MCF 10A (cell line): ENCODE measurements around the gene NATD1. TPM values are rescaled to one million over a fixed set of nuclear protein-coding genes. Genes with fewer than 3 reads are reported as not detected.

Source experiments
- BruUV-seq: library from RNA; stranded (reverse); fragments of 400-500 nt; replicated peaks from 2 replicates; lab custom pipeline; 2021; lab: Mats Ljungman, UMichigan
- CTCF ChIA-PET: fragments of 300-600 bp; sonication (Branson Sonifier 250); formaldehyde crosslinking; extraction: SDS; loops from one replicate; lab custom pipeline; 2021; ENCODE audit warnings: antibody characterized with exemption, inconsistent platforms; lab: Yijun Ruan, JAX
- POLR2A ChIA-PET: fragments of 300-600, 350-650 bp; sonication (Branson Sonifier 250); formaldehyde crosslinking; extraction: SDS; loops from one replicate; lab custom pipeline; 2020; ENCODE audit warnings: antibody characterized with exemption, inconsistent platforms; lab: Yijun Ruan, JAX
- DNase-seq: peaks from one replicate; pipeline ENCODE4 v3.0.0-alpha.2; 2018; ENCODE audit not compliant: unreplicated experiment
- H3K27ac Mint-ChIP-seq: one replicate; pipeline ENCODE4 v1.8.0; 2022; ENCODE audit warnings: mild to moderate bottlenecking, low read depth, mixed read lengths; ENCODE audit not compliant: unreplicated experiment
- H3K27me3 Mint-ChIP-seq: one replicate; pipeline ENCODE4 v1.8.0; 2022; ENCODE audit warnings: mixed read lengths; ENCODE audit not compliant: insufficient read depth, unreplicated experiment
- H3K36me3 Mint-ChIP-seq: one replicate; pipeline ENCODE4 v1.8.0; 2022; ENCODE audit warnings: mild to moderate bottlenecking, moderate library complexity, mixed read lengths; ENCODE audit not compliant: insufficient read depth, unreplicated experiment
- H3K4me1 Mint-ChIP-seq: one replicate; pipeline ENCODE4 v1.8.0; 2022; ENCODE audit warnings: mixed read lengths; ENCODE audit not compliant: insufficient read depth, unreplicated experiment
- H3K4me3 Mint-ChIP-seq: one replicate; pipeline ENCODE4 v1.8.0; 2022; ENCODE audit warnings: mild to moderate bottlenecking, moderate library complexity, mixed read lengths; ENCODE audit not compliant: unreplicated experiment
- H3K9me3 Mint-ChIP-seq: one replicate; pipeline ENCODE4 v1.8.0; 2022; ENCODE audit warnings: mixed read lengths; ENCODE audit not compliant: unreplicated experiment
- intact Hi-C: fragments of 100-400 bp; cut with micrococcal nuclease; formaldehyde crosslinking; loops from 2 replicates; pipeline ENCODE4 v1.14.1; 2022
- total RNA-seq: library from RNA; stranded (reverse); gene quantifications from 2 replicates; pipeline ENCODE4 v1.2.3, GENCODE V29; 2022
- TF ChIP-seq, protein P1 (sequence below): fragments of 200-600 bp; IDR thresholded peaks from one replicate; pipeline ENCODE4 v1.8.0; 2022; ENCODE audit warnings: antibody characterized with exemption, mild to moderate bottlenecking; ENCODE audit not compliant: unreplicated experiment

NATD1 gene
- total RNA-seq, 1 experiment from 2014 or later: 2.3 TPM

DNA sequence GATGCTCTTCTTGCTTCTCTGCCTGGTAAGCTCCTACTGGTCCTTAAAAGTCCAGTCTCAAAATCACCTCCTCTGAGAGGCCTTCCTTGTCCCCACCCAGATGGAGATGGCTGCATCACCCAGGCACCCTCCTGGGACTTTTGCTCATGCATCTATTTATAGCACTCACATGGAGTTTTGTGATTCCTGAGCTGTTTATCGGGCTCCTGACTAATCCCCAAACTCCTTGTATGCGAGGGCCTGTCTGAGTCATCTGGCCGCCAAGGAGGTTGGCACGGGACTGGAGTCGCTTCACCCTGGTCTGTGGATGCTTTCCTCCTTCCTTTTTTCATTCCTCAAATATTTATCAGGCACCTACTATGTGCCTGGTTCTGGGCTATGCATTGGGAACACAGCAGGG is 29.0 kb upstream of the NATD1 start:
- ChIA-PET POLR2A (interaction anchor here (0.7 to 1.2 kb wide), 5 partner anchors 19 to 264 kb away, joined by 3 to 7 read pairs (median 5); partner anchors contain the start of gene USP22), CTCF (interaction anchor here (0.7 to 2.8 kb wide), 2 partner anchors 230 to 238 kb away, joined by 5 to 22 read pairs; no protein-coding TSS in a partner anchor)
- H3K4me3 Mint-ChIP-seq: peak overlapping the region; percentile 63
- peak; percentile 95 for DNase-seq
- TF ChIP-seq, protein P1, sequence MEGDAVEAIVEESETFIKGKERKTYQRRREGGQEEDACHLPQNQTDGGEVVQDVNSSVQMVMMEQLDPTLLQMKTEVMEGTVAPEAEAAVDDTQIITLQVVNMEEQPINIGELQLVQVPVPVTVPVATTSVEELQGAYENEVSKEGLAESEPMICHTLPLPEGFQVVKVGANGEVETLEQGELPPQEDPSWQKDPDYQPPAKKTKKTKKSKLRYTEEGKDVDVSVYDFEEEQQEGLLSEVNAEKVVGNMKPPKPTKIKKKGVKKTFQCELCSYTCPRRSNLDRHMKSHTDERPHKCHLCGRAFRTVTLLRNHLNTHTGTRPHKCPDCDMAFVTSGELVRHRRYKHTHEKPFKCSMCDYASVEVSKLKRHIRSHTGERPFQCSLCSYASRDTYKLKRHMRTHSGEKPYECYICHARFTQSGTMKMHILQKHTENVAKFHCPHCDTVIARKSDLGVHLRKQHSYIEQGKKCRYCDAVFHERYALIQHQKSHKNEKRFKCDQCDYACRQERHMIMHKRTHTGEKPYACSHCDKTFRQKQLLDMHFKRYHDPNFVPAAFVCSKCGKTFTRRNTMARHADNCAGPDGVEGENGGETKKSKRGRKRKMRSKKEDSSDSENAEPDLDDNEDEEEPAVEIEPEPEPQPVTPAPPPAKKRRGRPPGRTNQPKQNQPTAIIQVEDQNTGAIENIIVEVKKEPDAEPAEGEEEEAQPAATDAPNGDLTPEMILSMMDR: no peak
- no peaks in the 10 kb centered on the region for H3K27me3 Mint-ChIP-seq
- H3K27ac Mint-ChIP-seq: no peak overlapping the region
- intact Hi-C loops: loop anchor here (2.0 kb wide), 1 partner anchor 163 kb away; no protein-coding TSS in a partner anchor
- H3K36me3 Mint-ChIP-seq: no peaks in the 10 kb centered on the region
- H3K4me1 Mint-ChIP-seq: peaks cover 39% of the 10 kb centered on the region
- H3K9me3 Mint-ChIP-seq: no peaks in the 10 kb centered on the region
- BruUV-seq: no TSS peak

- CTCF ChIA-PET: interaction anchor here (0.6 to 5.8 kb wide), 19 partner anchors 9 to 233 kb away, joined by 3 to 52 read pairs (median 5); no protein-coding TSS in a partner anchor
- intact Hi-C loops: loop anchor here (1.0 to 2.0 kb wide), 3 partner anchors 151 to 231 kb away; no protein-coding TSS in a partner anchor
- H3K9me3 Mint-ChIP-seq: no peaks in the 10 kb centered on the region
- H3K27ac Mint-ChIP-seq: peak overlapping the region; percentile 78
- no TSS peak for BruUV-seq
- H3K4me1 Mint-ChIP-seq: peaks cover 33% of the 10 kb centered on the region
- no peaks in the 10 kb centered on the region for H3K27me3 Mint-ChIP-seq
- DNase-seq: peak; percentile 86
- POLR2A ChIA-PET: interaction anchor here (0.5 to 1.6 kb wide), 2 partner anchors 7 to 170 kb away, joined by 3 to 5 read pairs; no protein-coding TSS in a partner anchor
- H3K36me3 Mint-ChIP-seq: no peaks in the 10 kb centered on the region
- H3K4me3 Mint-ChIP-seq: no peak overlapping the region
- TF ChIP-seq, protein P1: peak; percentile 94
Measured at GRCh38 chr17:21280081-21280518, 26.9 kb upstream of the NATD1 start.

GRCh38 chr17:21279582-21279981 is 26.4 kb upstream of the NATD1 start:
- Mint-ChIP-seq H3K27me3 (no peaks in the 10 kb centered on the region), H3K9me3 (no peaks in the 10 kb centered on the region), H3K4me1 (peaks cover 33% of the 10 kb centered on the region), H3K4me3 (no peak overlapping the region), H3K27ac (peak overlapping the region; percentile 78), H3K36me3 (no peaks in the 10 kb centered on the region)
- ChIA-PET CTCF (interaction anchor here (0.6 to 5.8 kb wide), 30 partner anchors 9 to 240 kb away, joined by 3 to 52 read pairs (median 4); partner anchors contain the start of gene DHRS7B), POLR2A (interaction anchor here (0.5 to 1.6 kb wide), 3 partner anchors 8 to 170 kb away, joined by 3 to 5 read pairs (median 3); no protein-coding TSS in a partner anchor)
- no peak for DNase-seq
- intact Hi-C loops: no loop called here
- no TSS peak for BruUV-seq
- TF ChIP-seq, protein P1: no peak

DNA sequence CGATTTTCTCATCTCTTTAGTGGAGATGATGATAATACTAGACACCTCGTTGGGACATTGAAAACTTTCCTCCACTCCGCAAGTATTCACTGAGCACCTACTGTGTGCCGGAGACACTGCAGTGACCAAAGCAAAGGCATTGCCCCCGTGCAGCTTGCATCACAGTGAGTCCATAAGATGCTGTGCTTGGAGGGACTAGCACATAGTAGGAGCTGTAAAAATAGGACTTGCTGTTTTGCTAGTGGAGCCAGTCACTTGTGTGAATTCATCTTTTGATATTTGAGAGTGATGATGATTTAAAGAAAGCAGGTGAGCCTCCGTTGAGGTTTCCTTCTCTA is 26.0 kb upstream of the NATD1 start:
- TF ChIP-seq, protein P1: no peak
- H3K36me3 Mint-ChIP-seq: no peaks in the 10 kb centered on the region
- H3K9me3 Mint-ChIP-seq: no peaks in the 10 kb centered on the region
- POLR2A ChIA-PET: interaction anchor here (1.1 to 1.6 kb wide), 2 partner anchors 8 to 66 kb away, joined by 3 to 5 read pairs; no protein-coding TSS in a partner anchor
- H3K4me3 Mint-ChIP-seq: no peak overlapping the region
- no peaks in the 10 kb centered on the region for H3K27me3 Mint-ChIP-seq
- peaks cover 33% of the 10 kb centered on the region for H3K4me1 Mint-ChIP-seq
- CTCF ChIA-PET: interaction anchor here (0.6 to 5.8 kb wide), 33 partner anchors 10 to 455 kb away, joined by 3 to 52 read pairs (median 4); partner anchors contain the start of gene DHRS7B
- no peak overlapping the region for H3K27ac Mint-ChIP-seq
- no TSS peak for BruUV-seq
- DNase-seq: no peak
- intact Hi-C loops: no loop called here
